Ovary (tissue), 9 donors: ENCODE data around the gene PSIP1. TPM values are rescaled to one million over a fixed set of nuclear protein-coding genes. Genes with fewer than 3 reads are reported as not detected.

Experiments
- DNase-seq, 5 donors: peaks; one replicate each; pipeline ENCODE4 v3.0.0-alpha.2; 2019 to 2020
- H3K27ac ChIP-seq, 2 donors: fragments of 200-600 bp; one replicate each; pipeline versions ENCODE4 v1.5.1 to v1.8.0; 2019 to 2022
- H3K27me3 ChIP-seq: fragments of 200-600 bp; one replicate; pipeline ENCODE4 v1.8.0; 2022
- H3K36me3 ChIP-seq: fragments of 200-600 bp; sonication (generic); one replicate; pipeline ENCODE4 v1.5.1; 2019
- H3K4me1 ChIP-seq: one replicate; pipeline ENCODE4 v1.8.1; 2013; ENCODE audit warnings: mild to moderate bottlenecking, moderate library complexity; ENCODE audit not compliant: insufficient read depth
- H3K4me3 ChIP-seq: fragments of 200-600 bp; sonication (generic); one replicate; pipeline ENCODE4 v1.5.1; 2017
- H3K9me3 ChIP-seq, 2 donors: fragments of 200-600 bp in 1 of 2; sonication (generic) in 1 of 2; one replicate each; pipeline versions ENCODE4 v1.5.1 to v1.8.1; 2013 to 2019; ENCODE audit warnings: mild to moderate bottlenecking in 1 of 2, moderate library complexity in 1 of 2
- EP300 ChIP-seq: sonication (generic); formaldehyde crosslinking; IDR thresholded peaks from one replicate; pipeline ENCODE4 v1.6.1; 2017; ENCODE audit warnings: antibody characterized with exemption
- POLR2A ChIP-seq: fragments of 450-650 bp; IDR thresholded peaks from one replicate; pipeline ENCODE4 v1.6.1; 2017; ENCODE audit warnings: antibody characterized with exemption, mild to moderate bottlenecking, moderate library complexity
- WGBS, 3 donors: extraction: QIAGEN DNeasy Blood & Tissue Kit in 1 of 3; methylation state at CpG; one replicate each; pipeline versions ENCODE4 v1.1.5 to v1.1.7; 2013 to 2017; 5-methylcytosine and 5-hydroxymethylcytosine counted together
- intact Hi-C, 4 donors: fragments of 100-400 bp; cut with DNase I; formaldehyde crosslinking; loops; one replicate each; pipeline versions ENCODE4 v1.11.0 to v1.15.1; 2022 to 2023
- polyA plus RNA-seq, 2 donors: library from polyadenylated mRNA; stranded (reverse); fragments of 200-250 nt in 1 of 2; fragments of 350-450 nt in 1 of 2; fragmentation: Illumina TruSeq in 1 of 2; extraction: RNeasy Lipid Tissue Mini Kit (QIAGEN cat#74804) in 1 of 2; gene quantifications; one replicate each; pipeline ENCODE4 v1.2.3, GENCODE V29; 2013 to 2014
- total RNA-seq, 7 donors: library from RNA; depleted of rRNA in 2 of 7; stranded (reverse); fragments of >200 nt in 2 of 7; fragmentation: NEBNext Ultra II Directional in 3 of 7; extraction: Animal tissue kit (Norgen Biotek cat#: 25700) in 3 of 7; gene quantifications; one replicate each; pipeline versions ENCODE4 v1.1.0 to v1.2.4, GENCODE V29; 2016 to 2023
- TF ChIP-seq, protein P1 (sequence below), 3 donors: fragments of 450-650 bp in 2 of 3; fragments of 200-600 bp in 1 of 3; IDR thresholded peaks; one replicate each; pipeline versions ENCODE4 v1.5.1 to v1.8.0; 2016 to 2022; ENCODE audit warnings: antibody characterized with exemption in 3 of 3, mild to moderate bottlenecking in 1 of 3
- donor health status: DM: no; HTN: no; CAD: no; lungs with moderate emphysema.
- donor health status: DM: no; HTN: no; CAD: no.
- donor health status: Bipolar disorder and iron deficiency.
- donor health status: DM: yes; HTN: yes; CAD: no.
- donor health status: DM: no; HTN: no; CAD: no.
- donor health status: DM: yes; HTN: yes; CAD: no.

Gene PSIP1
- total and polyA plus RNA-seq, 9 donors: 69.5 to 104 (median 81.2) TPM

DNA sequence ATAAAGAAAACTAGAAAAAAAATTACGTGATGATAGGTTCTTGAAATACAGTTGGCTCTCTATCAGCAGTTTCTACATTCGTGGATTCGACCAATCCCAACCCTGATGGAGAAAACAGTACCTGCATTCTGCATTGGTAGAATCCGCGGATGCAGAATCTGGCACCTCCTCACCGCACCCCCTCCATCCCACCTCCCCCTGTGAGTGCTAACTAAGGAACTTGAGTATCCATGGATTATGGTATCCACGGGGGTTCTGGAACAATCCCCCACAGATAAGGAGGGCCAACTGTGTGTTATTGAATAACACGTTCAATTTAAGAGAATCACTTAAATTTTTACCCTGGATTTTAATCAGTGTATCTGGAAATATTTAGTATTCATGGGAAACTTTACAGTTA is 10.5 kb upstream of the PSIP1 start:
- Histone ChIP-seq H3K27ac (no peak overlapping the region), H3K36me3 (no peaks in the 10 kb centered on the region), H3K4me1 (no peaks in the 10 kb centered on the region), H3K9me3 (no peaks in the 10 kb centered on the region), H3K4me3 (no peak overlapping the region), H3K27me3 (no peaks in the 10 kb centered on the region)
- intact Hi-C loops: no loop called here
- TF ChIP-seq, protein P1, sequence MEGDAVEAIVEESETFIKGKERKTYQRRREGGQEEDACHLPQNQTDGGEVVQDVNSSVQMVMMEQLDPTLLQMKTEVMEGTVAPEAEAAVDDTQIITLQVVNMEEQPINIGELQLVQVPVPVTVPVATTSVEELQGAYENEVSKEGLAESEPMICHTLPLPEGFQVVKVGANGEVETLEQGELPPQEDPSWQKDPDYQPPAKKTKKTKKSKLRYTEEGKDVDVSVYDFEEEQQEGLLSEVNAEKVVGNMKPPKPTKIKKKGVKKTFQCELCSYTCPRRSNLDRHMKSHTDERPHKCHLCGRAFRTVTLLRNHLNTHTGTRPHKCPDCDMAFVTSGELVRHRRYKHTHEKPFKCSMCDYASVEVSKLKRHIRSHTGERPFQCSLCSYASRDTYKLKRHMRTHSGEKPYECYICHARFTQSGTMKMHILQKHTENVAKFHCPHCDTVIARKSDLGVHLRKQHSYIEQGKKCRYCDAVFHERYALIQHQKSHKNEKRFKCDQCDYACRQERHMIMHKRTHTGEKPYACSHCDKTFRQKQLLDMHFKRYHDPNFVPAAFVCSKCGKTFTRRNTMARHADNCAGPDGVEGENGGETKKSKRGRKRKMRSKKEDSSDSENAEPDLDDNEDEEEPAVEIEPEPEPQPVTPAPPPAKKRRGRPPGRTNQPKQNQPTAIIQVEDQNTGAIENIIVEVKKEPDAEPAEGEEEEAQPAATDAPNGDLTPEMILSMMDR (IDR thresholded peaks at IDR 0.05): no peak
- no peak for TF ChIP-seq EP300
- TF ChIP-seq POLR2A: no peak
- no peak for DNase-seq
- WGBS, 3 donors: 47 to 68% (median 62%) methylated on average over 8 of the region's 8 CpGs

DNA sequence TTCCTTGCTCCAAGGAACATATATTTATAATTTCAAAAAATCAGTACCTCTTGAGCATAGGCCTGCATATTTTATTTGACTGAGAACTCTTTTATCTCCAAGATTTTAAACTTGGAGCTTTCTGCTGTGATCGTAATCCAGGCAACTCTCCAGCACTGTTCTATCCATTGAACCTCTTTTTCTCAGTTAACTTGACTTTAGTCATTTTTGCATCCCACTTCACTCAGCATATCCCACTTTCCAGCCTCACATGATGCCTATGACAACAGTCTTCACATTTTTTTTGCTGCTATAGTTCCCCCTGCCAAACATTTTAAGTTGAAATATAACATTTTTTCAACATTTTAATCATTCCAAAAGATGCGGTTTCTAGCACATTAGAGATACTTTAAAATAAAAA is 9.1 kb upstream of the PSIP1 start:
- WGBS, 3 donors: 74 to 81% (median 80%) methylated on average over 2 of the region's 2 CpGs
- Histone ChIP-seq H3K27me3 (no peaks in the 10 kb centered on the region), H3K4me1 (no peaks in the 10 kb centered on the region), H3K9me3 (no peaks in the 10 kb centered on the region), H3K4me3 (no peak overlapping the region), H3K27ac (no peak overlapping the region), H3K36me3 (no peaks in the 10 kb centered on the region)
- DNase-seq: no peak
- intact Hi-C loops: no loop called here
- TF ChIP-seq POLR2A: no peak
- TF ChIP-seq, protein P1 (IDR thresholded peaks at IDR 0.05): no peak
- TF ChIP-seq EP300: no peak

DNA sequence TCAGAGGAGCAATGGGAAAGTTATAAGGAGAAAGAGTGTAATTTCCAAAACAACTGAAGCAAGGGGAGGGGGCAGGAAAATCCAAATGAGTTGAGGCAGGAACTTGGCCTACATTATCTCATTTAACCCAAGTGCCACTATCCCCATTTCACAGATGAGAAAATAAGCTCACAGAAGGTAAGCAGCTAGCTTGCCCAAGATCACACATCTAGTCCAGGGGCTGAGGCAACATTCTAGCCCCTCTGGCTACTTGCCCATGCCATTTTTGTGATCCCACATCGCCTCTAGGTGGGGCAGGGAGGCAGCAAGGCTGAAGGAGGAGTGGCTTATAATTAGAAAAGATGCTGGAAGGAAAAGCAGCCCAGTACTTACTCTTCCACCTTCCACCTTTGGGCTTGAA is 2.6 kb upstream of the PSIP1 start:
- H3K27me3 ChIP-seq: no peaks in the 10 kb centered on the region
- H3K27ac ChIP-seq: no peak overlapping the region
- no peaks in the 10 kb centered on the region for H3K36me3 ChIP-seq
- 39 to 55% (median 49%) methylated on average over 1 of the region's 1 CpG for WGBS, 3 donors
- DNase-seq: peak in 1 of 5 donors; percentile 23
- peaks cover 1% of the 10 kb centered on the region for H3K4me1 ChIP-seq
- no peaks in the 10 kb centered on the region for H3K9me3 ChIP-seq
- H3K4me3 ChIP-seq: no peak overlapping the region
- TF ChIP-seq, protein P1 (IDR thresholded peaks at IDR 0.05): no peak
- TF ChIP-seq POLR2A (no peak), EP300 (no peak)
- intact Hi-C loops: no loop called here

DNA sequence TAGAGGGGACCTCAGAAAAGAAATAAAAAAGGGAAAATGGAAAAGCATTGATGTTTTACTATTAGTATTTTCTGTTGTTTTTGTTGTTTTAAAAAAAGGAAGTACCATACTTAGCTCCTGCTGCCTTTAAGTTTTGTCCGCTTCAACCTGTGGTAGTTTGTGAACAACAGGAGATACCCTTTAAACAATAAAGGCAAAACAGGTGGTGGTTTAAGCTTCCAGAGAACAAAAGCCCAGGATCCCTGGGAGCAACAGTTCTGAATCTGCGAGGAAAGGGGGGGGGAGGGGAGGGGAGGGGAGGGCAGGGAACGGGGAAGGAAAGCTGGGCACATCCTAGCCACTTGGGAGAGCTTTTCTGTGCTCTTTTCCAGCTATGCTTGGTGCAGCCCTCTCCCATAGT is 2.1 kb upstream of the PSIP1 start:
- H3K4me1 ChIP-seq: peaks cover 1% of the 10 kb centered on the region
- TF ChIP-seq EP300 (no peak), POLR2A (no peak)
- TF ChIP-seq, protein P1 (IDR thresholded peaks at IDR 0.05): no peak
- H3K9me3 ChIP-seq: no peaks in the 10 kb centered on the region
- H3K36me3 ChIP-seq: no peaks in the 10 kb centered on the region
- WGBS, 3 donors: 65 to 75% (median 74%) methylated on average over 3 of the region's 3 CpGs
- DNase-seq: no peak
- intact Hi-C loops: no loop called here
- H3K27ac ChIP-seq: no peak overlapping the region
- H3K4me3 ChIP-seq: no peak overlapping the region
- H3K27me3 ChIP-seq: no peaks in the 10 kb centered on the region

DNA sequence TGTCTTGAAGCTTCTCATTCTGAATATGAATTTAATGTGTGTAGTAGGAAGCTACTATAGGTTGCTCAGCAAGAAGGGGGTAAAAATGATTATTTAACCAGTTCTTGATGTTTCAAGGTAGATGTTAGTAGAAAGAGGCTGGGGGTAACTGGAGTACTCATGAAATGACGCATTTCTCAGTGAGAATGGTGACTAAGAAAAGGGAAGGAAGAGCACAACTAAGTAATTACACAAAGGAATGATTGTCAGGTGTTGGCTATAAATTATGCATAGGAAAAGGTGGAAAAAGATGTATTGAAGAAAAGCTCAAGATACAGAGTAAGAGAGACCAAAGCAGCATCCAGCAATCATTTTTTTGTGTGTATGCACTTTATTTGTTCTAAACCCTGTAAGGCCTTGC is 1.4 kb upstream of the PSIP1 start:
- H3K27ac ChIP-seq: no peak overlapping the region
- H3K36me3 ChIP-seq: no peaks in the 10 kb centered on the region
- no peak overlapping the region for H3K4me3 ChIP-seq
- WGBS, 3 donors: 88 to 96% (median 93%) methylated on average over 1 of the region's 1 CpG
- TF ChIP-seq EP300: no peak
- no peak for TF ChIP-seq POLR2A
- intact Hi-C loops: no loop called here
- H3K4me1 ChIP-seq: peaks cover 1% of the 10 kb centered on the region
- no peaks in the 10 kb centered on the region for H3K27me3 ChIP-seq
- no peak for DNase-seq
- H3K9me3 ChIP-seq: no peaks in the 10 kb centered on the region
